ENCODE results near the gene RCN1.

DNA sequence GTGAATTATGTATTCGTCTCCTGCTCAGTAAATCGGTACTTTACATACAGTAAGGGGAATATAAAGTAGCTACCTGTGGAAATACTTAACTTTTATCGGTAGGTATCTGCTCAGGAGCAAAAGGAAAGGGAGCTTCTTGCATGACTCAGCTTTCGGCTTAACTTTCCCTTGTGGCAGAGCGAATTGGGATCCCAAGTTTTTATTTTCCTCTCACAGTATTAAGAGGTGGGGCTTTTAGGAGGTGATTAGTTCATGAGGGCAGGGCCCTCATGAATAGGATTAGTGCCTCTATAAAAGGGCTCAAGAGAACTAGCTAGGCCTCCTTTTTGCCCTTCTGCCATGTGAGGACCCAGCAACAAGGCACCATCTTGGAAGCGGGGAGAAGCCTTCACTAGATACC, 18.7 kb downstream of the RCN1 start:
- TF ChIP-seq REST (IDR thresholded peaks at IDR 0.05) (no peak), JUND (IDR thresholded peaks at IDR 0.05) (no peak), CTCF (IDR thresholded peaks at IDR 0.05; ENCODE audit: low read depth, low read length, missing input control) (no peak), SP1 (IDR thresholded peaks at IDR 0.05) (no peak), ATF3 (IDR thresholded peaks at IDR 0.05) (no peak), RXRA (IDR thresholded peaks at IDR 0.05) (no peak), GABPA (IDR thresholded peaks at IDR 0.05 in 1 of 2, conservative IDR thresholded peaks at IDR 0.05 in 1 of 2) (no peak), YY1 (IDR thresholded peaks at IDR 0.05) (no peak), FOXA2 (IDR thresholded peaks at IDR 0.05) (no peak)
- TF ChIP-seq, protein P1, sequence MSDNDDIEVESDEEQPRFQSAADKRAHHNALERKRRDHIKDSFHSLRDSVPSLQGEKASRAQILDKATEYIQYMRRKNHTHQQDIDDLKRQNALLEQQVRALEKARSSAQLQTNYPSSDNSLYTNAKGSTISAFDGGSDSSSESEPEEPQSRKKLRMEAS (IDR thresholded peaks at IDR 0.05): no peak
- TF ChIP-seq, protein P2, sequence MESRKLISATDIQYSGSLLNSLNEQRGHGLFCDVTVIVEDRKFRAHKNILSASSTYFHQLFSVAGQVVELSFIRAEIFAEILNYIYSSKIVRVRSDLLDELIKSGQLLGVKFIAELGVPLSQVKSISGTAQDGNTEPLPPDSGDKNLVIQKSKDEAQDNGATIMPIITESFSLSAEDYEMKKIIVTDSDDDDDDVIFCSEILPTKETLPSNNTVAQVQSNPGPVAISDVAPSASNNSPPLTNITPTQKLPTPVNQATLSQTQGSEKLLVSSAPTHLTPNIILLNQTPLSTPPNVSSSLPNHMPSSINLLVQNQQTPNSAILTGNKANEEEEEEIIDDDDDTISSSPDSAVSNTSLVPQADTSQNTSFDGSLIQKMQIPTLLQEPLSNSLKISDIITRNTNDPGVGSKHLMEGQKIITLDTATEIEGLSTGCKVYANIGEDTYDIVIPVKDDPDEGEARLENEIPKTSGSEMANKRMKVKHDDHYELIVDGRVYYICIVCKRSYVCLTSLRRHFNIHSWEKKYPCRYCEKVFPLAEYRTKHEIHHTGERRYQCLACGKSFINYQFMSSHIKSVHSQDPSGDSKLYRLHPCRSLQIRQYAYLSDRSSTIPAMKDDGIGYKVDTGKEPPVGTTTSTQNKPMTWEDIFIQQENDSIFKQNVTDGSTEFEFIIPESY (IDR thresholded peaks at IDR 0.05): no peak
